ENCODE data around the gene KLHL29.
A peak's percentile ranks its signal among the peaks of the same experiment; 100 is the strongest.

KLHL29 gene

GRCh38 chr2:23753291-23754010 lies 368.5 kb downstream of the KLHL29 start:
- DNase-seq, result no peak

GRCh38 chr2:23754970-23755369 lies 370.0 kb downstream of the KLHL29 start:
- no peak for DNase-seq

GRCh38 chr2:23756593-23757292 lies 371.8 kb downstream of the KLHL29 start:
- no peak for DNase-seq

GRCh38 chr2:23757686-23758433 lies 372.9 kb downstream of the KLHL29 start:
- peak; percentile 79 for DNase-seq

Data from EL (cell line).